ENCODE data around the gene FKBP8.
"Not testable (repeated sequence)": the region's sequence is repeated elsewhere in the genome, so short reads cannot be mapped to it uniquely, and the experiment has no call there.

The FKBP8 gene

DNA sequence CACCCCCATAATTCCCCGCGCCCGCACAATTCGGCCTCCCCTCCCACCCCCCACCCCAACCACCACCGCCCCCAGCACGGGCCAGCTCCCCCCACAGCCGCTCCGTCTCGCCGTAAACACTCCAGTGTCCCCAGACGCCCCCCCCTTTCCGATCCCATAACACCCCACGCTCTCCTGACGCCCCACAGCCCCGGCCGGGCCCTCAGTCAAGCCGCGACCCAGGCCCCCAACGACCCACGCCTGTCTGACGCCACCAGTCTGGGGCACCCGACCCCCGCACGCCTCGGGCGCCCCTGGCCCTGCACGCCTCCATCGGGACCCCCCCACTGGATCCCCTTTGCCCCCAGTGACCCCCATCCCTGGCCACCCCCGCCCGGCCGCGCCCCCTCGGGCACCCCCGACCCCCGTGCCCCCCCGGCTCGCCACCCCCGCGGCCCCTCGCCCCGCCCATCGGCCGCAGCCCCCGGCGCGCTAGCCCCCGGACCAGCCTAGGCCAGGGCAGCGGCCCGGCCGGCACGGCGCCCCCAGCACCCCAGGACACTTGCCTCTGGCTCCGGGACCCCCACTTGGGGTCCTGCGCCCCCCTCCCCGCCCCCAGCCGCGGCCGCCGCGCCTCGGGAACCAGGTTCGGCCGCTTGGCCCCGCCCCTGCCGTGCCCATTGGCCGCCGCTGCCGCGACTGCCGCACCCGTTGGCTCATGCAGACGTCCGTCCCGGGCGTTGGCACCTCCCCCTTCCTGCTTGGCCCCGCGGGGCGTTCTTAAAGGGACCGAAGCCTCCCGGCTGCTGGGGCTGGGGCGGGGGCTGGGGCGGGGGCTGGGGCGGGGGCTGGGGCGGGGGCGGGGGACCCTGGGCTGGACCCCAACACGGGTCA is at the start of gene FKBP8:
Gene FKBP8 (minus strand): TSS at position 633 of the 873 bp plus-strand sequence. CDS start 1,603 bp downstream, outside the sequence.
- DNase-seq (ENCODE audit: low read depth) = peak; percentile 85

DNA sequence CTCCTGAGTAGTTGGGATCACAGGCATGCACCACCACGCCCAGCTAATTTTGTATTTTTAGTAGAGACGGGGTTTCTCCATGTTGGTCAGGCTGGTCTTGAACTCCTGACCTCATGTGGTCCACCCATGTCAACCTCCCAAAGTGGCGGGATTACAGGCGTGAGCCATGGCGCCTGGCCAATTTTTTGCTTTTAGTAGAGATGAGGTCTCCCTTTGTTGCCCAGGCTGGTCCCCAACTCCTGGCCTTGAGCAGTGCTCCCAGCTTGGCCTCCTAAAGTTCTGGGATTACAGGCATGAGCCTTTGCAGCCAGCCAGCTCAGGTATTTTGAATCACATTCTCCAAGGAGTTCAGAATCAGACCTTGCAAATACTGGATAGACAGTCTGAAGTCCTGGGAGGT is 49.4 kb upstream of the FKBP8 start:
- DNase-seq (ENCODE audit: low read depth) = not testable (repeated sequence)

DNA sequence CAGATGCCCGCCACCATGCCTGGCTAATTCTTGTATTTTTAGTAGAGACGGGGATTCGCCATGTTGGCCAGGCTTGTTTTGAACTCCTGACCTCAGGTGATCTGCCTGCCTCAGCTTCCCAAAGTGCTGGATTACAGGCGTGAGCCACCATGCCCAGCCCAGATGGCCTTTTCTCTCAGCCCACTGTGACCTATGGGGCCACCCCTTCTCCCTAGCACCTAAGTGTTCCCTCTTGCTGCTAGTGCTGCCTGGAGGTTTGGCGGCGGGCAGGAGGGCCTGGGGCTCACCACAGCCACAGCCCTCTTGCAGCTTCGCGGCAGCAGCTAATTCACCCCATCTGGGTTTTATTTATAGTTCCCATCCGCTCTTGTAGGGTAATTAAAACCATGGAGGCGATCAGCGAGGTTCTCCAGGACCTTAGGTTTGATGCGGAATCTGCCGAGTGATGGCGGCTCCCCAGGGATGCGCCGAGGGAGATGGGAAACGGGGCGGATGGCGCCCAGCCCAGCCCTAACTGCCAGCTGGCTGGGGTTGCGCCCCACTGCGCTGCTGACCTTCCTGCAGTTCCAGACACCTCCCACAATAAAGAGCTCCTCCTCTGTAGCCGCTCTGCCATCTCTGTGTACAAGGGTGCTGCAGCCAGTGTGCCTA is 48.5 kb upstream of the FKBP8 start:
- DNase-seq (ENCODE audit: low read depth) = peak; percentile 96

DNA sequence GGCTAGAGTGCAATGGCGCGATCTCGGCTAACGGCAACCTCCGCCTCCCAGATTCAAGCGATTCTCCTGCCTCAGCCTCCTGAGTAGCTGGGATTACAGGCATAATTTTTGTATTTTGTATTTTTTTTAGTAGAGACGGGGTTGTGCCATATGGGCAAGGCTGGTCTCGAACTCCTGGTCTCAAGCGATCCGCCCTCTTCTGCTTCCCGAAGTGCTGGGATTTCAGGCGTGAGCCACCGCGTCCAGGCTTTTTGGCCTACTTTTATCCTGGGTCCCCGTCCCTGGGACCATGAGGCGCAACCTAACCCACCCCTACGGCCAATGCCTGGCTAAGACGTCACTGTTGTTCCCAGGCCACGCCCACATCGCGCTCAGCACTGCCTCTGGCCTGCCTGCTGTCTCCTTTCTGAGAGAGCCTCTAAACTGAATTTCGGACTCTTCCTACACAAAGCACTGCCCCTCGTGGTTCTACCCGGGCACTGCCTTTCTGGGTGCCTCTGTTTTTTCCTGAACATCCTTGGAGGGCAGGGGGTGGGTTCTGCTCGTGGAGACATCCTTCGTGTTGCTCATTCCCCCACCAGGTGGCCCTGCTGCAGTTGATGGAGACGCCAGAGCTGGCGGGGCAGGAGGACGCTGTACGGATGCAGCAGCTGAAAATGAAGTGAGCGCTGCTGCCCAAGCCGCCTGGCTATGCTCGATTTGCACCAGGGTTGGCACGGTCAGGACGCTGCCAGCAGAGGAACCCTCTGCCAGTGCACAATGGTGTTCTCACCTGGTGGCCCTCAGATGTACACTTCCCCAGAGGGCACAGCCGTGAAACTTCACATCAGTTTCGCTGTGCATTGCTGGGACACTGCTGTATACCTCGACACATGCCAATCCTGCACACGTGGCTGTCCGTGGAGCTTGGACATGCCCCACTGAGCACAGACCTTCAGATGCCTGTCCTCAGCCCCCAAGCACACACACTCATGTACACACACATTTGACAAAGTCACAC is 47.2 kb upstream of the FKBP8 start:
- DNase-seq (ENCODE audit: low read depth) = peak; percentile 89

DNA sequence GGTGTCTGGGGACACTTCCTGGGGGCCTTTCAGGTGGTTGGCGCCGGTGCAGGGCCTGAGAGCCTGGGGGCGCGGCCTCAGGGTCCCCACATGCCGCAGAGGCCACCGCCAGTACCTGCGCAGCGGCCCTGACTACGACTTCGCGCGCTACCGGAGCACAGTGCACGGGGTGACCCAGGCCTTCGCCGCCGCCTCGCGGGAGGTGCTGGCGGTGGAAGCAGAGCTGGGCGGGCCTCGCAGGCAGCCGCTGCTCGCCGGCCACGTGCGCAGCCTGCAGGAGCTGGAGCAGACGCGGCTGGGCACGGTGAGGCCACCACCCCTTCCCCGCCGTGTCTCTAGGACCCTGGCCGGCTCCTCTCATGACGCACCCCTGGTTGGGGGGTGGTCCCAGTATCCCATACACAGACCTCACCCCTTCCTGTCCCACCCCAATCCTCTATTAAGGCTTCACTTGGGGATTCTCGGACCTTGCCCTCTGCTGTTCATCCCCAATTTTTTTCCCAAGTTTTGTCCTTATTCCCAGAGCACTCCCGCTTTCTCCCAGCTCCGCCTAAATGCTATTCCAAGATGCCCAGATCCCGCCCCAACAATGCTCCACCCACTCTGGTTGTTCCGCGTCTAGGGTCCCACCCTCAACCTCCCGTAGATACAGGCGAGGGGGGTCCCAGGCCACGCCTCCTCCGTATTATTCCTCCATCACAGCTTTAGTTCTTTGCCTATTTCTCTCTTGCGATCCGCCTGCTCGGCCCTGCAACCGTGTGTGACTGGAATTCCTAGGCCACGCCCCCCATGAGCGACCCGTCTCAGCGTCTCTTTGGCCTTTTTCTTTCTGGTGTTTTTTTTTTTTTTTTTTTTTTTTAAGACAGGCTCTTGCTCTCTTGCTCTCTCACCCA is 46.3 kb upstream of the FKBP8 start:
- DNase-seq (ENCODE audit: low read depth) = peak; percentile 65

DNA sequence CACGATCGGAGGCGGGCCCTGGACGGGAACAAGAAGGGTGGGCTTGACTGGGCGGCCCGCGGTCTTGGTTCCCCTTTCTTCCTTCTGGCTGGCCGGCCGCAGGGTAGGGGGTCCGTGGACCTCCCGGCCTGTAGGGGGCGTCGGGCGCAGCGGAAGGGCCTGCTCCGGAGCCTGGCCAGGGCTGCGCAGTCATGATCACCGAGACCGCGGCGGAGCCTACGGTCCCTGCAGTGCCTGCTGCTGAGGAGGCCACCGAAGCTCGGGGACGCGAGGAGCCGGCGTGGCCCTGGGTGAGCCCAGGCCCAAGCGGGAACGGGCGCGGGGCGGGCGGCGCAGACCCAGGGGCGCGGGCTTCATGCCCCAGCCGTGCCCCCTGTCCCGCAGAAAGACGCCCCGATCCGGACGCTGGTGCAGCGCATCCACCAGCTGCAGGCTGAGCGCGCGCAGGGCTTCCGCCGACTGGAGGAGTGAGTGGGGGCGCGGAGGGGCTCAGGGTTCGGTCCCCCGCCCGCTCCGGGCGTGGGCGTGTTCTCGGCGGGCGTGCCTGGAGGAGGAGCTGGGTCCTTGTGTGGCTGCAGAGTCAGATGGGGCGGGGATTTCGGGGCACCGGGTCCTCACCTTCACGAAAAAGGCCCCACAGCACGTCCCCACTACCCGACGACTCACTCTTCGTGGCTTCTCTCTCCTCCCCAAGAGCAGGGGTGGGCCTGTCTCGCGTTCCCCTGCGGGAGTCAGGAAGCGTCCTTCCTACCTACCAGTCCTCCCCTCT is 45.4 kb upstream of the FKBP8 start, which contains the start of gene REX1BD:
Gene REX1BD (plus strand): TSS at position 188 of the 769 bp plus-strand sequence. CDS start 4 bp downstream, at position 192.
- DNase-seq (ENCODE audit: low read depth) = peak; percentile 80

DNA sequence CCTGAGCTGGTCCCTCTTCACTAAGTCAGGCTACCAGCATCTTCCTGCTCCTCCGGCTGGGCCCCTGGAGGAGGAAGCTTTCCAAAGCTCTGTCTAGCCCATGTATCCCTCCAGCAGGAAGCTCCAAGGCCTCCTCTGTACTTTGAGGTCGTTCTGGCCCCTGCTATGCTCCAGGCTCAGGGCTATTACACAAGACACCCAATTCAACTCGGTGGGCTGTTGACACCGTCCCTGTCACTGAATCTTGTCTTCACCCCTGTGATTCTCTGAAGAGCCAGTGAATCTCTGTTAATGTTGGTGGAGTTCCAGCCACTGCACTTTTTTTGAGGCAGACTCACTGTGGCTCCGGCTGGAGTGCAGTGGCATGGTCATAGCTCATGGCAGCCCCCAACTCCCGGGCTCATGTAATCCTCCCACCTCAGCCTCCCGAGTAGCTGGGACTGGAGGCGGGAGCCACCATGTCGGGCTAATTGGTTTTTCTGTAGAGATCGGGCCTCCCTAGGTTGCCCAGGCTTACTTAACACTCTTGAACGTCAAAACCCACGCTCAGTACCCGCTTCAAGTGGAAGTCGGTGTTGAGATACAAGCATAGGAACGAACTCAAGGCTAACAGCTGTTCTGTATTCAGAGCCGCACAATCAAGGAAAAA is 44.7 kb upstream of the FKBP8 start:
- no peak for DNase-seq (ENCODE audit: low read depth)

DNA sequence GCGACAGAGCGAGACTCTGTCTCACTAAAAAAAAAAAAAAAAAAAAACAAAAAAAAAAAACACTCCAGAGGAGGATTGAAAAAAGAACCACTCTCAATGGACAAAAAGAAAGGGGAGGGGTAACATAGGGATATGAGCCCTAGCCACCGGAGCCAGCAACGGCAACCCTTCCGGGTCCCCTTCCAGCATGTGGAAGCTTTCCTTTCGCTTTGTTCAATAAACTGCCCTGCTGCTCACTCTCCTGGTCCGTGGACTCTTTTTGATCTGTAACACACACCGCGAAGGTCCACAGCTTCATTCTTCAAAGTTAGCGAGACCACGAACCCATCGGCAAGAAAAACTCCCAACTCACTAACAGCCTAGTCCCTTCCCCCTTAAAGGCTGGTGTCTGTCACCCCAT is 44.2 kb upstream of the FKBP8 start:
- no peak for DNase-seq (ENCODE audit: low read depth)

DNA sequence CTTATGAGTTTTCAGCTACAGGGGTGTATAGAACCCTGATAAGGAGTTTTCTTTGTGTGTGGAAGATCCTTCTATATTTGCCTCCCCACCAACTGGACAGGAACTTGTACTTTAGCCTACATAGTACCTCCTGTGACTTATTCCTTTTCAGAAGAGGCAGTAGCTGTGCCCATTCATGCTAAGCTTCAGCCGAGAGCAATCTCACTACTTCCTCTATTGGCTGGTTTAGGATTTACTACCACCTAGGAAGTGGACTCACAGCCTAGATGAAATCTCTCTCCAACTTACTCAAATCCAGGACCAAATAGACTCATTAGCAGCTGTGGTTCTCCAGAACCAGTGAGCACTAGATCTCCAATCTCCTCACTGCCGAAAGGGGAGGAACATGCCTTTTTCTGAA is 42.9 kb upstream of the FKBP8 start:
- no peak for DNase-seq (ENCODE audit: low read depth)

DNA sequence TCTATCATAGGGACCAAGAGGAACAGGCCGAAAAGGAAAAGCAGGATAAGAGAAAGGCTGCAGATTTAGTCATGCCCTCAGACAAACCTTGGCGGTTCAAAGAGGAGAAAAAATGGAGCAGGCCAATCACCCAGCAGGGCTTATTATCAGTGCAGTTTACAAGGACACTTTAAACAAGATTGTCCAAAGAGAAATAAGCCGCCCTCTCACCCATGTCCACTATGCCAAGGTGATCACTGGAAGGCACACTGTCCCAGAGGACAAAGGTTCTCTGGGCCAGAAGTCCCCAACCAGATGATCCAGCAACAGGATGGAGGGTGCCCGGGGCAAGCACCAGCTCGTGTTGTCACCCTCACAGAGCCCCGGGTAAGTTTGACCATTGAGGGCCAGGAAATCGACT is 36.9 kb upstream of the FKBP8 start:
- DNase-seq (ENCODE audit: low read depth) = no peak

DNA sequence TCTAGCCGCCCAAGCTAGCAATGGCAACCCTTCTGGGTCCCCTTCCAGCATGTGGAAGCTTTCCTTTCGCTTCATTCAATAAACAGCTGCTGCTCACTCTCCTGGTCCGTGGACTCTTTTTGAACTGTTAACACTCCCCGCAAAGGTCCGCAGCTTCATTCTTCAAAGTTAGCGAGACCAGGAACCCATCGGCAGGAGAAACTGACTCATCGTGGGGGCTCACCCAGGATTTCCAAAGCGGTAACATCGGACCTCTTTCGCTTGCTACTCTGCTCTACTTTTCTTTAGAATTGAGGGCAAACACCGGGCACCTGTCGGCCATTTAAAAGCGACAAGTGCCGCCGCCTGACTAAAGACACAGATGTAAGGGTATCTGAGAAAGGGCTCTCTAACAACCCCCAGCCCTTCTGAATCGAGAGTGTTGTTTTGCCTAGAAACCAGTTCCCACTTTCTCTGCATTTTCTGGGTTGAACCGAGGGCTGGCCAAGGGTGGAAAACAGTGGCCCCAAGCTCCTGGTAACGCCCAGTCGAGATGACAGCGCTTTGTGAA is 34.1 kb upstream of the FKBP8 start:
- no peak for DNase-seq (ENCODE audit: low read depth)

DNA sequence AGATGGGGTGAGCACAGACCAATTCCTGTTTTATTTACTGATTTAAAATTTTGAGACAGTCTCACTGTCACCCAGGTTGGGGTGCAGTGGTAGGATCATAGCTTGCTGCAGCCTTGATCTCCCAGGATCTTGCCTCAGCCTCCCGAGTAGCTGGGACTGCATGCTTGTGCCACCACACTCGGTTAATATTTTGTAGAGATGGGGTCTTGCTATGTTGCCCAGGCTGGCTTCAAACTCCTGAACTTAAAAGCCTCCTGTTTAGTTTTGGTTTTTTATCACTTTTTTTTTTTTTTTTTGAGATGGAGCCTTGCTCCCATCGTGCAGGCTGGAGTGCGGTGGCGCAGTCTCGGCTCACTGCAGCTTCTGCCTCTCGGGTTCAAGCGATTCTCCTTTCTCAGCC is 33.0 kb upstream of the FKBP8 start:
- no peak for DNase-seq (ENCODE audit: low read depth)

DNA sequence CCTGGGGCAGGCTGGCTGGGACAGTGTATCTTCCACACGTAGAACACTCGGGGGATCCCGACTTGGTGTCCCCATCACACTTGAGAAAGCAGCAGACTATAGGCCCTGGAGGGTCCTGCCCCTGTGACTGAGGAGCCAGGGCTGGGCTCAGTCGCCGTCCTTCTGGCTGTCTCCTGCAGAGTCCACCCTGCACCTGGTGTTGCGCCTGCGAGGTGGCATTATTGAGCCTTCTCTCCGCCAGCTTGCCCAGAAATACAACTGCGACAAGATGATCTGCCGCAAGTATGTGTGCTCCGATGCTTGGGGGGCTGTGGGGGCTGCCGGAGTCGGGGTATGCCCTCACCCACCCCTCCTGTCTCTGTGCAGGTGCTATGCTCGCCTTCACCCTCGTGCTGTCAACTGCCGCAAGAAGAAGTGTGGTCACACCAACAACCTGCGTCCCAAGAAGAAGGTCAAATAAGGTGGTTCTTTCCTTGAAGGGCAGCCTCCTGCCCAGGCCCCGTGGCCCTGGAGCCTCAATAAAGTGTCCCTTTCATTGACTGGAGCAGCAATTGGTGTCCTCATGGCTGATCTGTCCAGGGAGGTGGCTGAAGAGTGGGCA is 31.4 kb upstream of the FKBP8 start:
- DNase-seq (ENCODE audit: low read depth) = no peak

DNA sequence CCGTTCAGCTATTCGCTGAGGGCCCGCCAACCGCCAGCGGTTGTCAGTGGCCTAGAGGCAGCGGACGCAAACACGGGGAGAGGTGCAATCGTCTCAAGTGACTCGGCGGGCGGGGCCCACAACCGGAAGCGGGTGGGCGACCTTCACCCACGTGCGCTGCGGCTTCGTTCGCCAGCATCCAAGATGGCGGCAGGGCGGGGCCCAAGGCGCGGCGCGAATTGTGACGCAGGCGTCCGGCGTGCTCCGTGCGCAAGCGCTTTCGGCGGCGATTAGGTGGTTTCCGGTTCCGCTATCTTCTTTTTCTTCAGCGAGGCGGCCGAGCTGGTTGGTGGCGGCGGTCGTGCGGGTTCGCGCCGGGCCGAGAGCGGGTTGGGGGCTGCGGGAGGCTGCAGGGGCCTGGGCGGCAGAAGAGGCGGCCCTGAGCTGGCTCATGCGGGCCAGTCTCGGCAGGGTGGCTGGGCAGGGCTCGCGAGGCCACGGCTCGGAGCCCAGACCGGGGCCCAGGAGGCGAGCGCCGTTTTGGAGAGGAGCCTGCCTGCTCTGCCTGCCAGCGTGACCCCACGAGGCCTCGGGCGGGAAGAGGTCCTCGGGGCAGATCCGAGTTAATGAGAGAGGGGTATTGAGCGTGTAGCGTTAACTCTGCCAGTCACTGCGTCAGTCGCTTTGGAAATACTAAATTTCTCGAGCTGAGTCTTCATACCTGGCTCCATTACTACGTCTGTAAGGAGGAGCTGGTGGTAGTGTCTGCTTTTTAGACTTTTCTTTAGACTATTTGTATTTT is 28.4 kb upstream of the FKBP8 start, which contains the start of gene UBA52:
Gene UBA52 (plus strand): TSS at position 294 of the 781 bp plus-strand sequence. CDS start 1,444 bp downstream, outside the sequence.
- DNase-seq (ENCODE audit: low read depth) = peak; percentile 96

DNA sequence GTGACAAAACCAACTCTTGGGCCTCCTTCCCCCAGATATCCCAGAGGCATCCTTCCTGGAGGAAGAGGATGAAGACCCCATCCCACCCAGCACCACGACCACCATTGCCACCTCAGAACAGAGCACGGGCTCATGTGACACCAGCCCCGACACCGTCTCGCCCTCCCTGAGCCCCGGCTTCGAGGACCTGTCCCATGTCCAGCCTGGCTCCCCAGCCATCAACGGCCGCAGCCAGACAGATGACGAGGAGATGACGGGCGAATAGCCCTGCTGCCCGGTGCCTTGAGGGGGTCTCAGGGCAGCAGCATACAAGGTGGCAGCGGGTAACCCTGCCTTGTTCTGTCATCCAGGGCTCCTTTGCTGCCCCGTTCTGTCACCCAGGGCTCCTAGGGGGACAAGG is 25.0 kb upstream of the FKBP8 start:
- DNase-seq (ENCODE audit: low read depth) = no peak

DNA sequence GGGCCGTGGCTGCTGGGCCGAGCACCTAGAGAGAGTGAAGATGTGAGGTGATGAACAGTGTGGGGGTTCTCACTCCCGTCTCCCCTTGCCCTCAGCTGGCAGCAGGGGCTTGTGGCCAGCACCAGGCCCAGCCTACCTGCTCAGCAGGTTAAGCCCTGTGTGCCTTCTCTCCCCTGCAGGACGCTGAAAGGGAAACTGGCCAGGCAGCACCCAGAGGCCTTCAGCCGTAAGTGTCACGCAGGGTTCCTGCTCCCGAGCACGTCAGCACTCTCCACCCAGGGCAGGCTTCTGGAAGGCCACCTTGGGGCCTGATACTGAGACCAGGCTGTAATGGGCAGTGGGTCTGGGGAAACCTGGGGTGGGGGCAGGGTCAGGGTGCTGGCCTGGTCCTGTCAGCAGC is 23.6 kb upstream of the FKBP8 start:
- no peak for DNase-seq (ENCODE audit: low read depth)

DNA sequence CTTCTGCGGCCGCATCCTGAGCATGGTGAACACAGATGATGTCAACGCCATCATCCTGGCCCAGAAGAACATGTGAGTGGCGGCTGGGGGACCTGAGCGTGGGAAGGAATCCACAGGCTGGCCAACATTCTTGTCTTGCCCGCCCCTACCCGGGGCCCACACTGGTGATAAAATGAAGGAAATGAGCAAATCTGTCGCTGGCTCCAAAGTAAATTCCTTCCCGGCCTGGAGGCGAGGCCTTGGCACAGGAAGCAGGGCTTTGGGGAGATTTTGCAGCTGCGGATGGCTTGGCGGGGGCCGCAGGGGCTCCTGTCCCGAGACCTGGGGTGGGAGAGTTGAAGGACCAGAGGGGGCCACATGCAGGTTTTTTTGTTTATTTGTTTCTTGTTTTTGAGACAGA is 18.7 kb upstream of the FKBP8 start:
- DNase-seq (ENCODE audit: low read depth) = no peak

DNA sequence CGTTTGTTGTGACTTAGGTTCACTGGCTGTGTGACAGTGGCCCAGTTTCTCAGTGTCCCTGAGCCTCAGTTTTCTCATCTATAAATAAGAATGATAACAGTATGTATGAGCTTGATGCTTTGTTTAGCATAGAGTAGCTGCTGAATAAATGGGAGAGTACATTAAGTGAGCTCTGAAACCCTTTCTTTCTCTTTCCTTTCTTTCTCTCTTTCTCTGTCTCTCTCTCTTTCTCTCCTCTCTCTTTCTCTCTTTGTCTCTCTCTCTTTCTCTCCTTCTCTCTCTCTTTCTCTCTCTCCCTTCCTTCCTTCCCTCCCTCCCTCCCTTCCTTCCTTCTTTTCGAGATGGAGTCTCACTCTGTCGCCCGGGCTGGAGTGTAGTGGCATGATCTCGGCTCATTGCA is 16.3 kb upstream of the FKBP8 start:
- DNase-seq (ENCODE audit: low read depth) = no peak
